Activated CD8-positive, alpha-beta memory T cell treated with anti-CD3 and anti-CD28 coated beads for 1 hour (primary cell): ENCODE data around the gene PRKAG1.
A peak's percentile ranks its signal among the peaks of the same experiment; 100 is the strongest.
"Not testable (repeated sequence)": the region's sequence is repeated elsewhere in the genome, so short reads cannot be mapped to it uniquely, and the experiment has no call there.

ENCODE experiments used
- DNase-seq, 2 donors: peaks; one replicate each; pipeline ENCODE4 v3.0.0-alpha.2; 2020; ENCODE audit warnings: low read depth in 1 of 2; ENCODE audit errors: extremely low read depth in 1 of 2

PRKAG1 gene

DNA sequence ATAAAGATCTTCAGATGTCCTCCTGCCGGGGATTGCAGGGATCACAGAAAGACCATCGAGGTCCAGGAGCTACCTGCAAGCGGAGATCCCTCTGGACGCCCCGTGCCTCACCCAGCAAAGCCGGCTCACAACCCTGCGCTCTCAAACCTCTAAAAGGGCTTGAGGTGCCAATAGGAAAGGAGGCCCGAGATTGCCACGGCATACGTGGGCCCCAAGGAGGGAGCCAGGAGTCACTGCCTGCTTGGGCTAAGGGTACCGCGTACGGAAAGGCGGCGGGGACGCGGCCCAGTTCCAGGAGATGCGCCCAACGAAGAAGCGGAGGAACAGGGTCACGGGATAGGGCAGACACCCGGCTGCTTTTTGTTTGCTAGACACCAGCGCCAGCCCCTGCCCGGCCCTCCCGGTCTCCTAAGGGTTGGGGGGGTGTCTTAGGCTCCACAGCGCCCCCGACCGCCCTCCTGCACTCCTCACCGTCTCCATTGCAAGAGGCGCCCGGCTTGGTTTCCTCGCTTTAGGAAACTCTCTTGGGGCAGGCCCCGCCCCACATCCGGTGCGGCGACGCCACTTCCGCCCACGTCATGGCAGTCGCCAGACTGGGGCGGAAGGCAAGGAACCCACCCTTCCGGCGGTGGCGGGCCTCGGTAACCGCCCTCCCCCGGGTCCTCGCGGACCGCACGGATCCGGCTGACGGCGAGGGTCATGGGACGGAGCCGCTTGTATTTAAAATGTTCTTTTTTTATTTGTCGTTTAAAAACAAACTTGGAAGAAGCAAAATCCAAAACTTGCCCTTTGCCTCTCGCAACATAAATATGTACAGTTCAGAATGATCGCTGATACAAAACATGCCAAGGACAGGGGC lies at the start of gene PRKAG1:
Gene PRKAG1 (minus strand): TSS at position 516 of the 859 bp plus-strand sequence. CDS start 36 bp downstream, at position 480.
- DNase-seq, result peak; percentile 93 to 94

DNA sequence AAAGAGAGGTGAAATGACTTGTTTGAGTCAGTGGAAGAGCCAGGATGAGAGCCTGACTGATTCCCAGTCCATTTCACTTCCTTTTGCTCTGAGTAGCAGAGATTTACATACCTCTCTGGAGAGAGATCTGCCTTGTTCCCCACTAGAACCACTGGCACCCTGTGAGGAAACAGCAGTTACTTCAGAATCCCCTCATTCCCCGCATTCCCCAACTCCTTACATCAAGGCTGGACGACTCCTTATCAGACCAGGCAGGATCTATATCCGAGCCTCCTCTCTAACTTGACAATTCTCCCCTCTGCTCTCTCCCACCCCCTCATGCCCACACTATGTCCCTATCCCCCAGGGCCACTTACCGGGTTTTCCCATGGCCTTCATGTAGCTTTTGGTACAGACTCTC lies 47.5 kb upstream of the PRKAG1 start:
- no peak for DNase-seq

DNA sequence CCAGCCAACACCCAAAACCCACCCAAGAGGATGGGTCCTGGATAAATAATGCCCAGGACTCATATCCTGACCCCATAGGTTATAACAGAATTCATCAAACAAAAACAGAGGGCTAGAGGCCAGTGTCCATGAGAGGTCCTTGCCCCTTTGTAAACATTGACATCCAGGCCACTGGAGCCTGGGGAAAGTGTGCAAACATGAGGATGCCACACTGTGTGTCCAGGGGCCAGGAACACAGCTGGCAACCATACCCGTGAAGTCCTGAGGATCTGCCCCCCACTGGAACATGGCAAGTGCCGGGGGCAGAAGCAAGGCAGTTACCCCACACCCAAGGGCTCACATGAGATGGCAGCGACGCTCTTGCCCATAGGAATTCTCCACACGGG lies 46.2 kb upstream of the PRKAG1 start:
- DNase-seq, result no peak

- not testable (repeated sequence) for DNase-seq
Observed at GRCh38 chr12:49061916-49062315, 43.3 kb upstream of the PRKAG1 start.

DNA sequence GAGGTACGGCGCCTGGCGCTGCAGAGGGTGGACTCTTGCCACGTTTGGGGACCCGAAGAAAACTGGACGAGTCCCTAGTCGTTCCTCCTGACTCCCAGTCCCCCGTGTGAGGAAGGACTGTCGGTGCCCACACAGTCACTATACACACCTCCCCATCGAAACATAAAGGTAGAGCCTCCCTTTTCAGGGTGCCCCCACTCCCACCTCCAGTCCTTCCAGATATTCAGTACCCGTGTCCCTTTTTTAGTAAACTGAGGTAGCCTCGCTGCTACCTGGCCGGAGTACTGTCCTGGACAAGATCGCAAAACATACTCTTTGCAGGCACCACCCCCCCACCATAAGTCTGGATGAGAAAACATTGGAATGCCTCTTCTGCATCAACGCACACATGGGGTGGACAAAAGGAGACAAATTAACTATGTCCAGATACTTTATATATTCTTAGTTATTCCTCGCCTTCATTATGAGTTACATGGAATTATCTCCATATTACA lies 42.6 kb upstream of the PRKAG1 start:
- no peak for DNase-seq

DNA sequence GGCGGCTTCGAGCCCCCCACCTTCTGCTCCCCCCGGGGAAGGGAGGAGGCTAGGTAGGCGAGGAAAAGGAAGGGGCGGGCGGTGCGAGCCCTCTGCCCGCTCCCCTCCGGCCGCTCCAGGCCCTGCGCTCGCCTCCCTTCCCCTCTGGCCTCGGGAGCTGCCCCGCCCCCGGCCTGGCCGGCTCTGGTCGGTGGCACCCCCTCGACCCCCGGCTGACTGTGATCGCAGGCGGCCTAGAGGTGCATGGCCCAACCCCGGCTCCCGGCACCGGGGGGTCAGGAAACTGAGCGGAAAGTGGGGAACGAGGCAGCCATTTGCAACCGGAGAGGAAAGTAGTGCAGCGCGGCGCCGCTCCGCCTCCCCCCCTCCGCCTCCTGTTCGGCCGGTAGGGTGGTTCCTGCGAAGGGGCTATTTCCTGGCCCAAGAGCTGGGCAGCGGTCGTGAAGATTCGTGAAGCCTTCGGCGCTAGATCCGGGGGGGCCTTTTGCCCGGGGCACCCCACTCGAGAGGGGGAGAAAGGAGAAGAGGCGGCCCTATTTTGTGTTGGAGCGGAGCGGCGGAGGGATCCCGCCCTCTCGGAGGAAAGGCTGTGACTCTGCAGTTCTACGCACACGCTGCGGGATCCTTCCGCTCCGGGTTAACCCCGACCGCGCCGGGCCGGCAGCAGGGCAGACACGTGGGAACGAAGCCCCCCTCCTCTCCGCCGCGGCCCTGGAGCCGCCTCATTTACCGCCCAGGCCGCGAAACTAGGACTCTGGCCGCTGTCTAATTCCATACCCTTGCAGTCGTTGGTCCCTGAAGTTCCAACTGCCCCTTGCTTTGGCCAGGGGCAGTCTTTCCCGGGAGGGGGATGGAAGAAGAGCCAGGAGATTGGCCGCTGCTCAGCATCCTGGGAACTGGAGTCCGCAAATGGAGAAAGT lies 41.9 kb upstream of the PRKAG1 start, which contains the start of gene KMT2D:
Gene KMT2D (minus strand): TSS at position 558 of the 920 bp plus-strand sequence. CDS start 5,470 bp downstream, outside the sequence.
- DNase-seq, result peak; percentile 65 to 79

DNA sequence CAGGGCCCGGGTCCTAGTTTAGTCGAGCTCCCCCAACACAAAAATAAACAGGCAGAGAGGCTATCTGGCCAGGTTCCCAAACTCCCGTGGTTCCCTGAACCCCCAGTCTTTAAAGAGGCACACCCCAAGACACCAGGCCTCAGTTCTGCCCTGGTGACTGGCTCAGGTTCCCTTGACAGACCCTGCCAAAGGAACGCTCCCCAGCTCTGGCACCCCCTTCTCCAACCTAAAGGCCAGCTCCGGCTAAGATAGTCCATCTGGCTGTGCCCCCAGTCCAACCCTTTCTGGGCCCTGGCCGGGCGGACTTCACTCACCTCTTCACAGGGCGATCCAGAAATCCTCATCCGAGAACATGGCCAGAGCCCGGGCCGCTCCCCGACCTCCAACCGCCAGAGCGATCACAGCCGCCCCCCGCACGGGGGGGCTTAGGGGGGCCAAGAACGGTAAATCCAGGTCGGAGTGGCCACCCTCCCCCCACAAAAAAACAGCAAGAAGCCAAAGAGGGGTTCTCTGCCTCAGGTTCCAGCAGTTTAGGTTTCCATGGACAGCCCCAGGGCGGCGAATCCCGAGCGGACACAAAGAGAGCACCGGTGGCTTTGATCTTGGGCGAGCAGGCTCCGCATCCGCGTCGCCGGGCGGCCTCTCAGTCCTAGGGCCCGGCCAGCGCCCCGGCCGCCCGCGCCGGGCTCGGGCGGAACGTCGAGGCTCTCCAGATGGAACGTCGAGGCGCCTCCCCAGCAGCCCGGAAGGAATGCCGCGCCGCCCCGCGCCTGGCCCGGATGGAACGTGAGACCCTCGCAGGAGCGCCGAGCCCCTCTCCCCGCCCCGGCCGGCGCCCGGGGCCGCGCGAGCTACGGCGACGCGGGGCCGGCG lies 41.0 kb upstream of the PRKAG1 start:
- peak in 1 of 2 donors; percentile 9 for DNase-seq

- DNase-seq, result no peak
Observed at GRCh38 chr12:49059045-49059298, 40.4 kb upstream of the PRKAG1 start.

GRCh38 chr12:49058366-49059044 lies 39.9 kb upstream of the PRKAG1 start:
- DNase-seq, result no peak

DNA sequence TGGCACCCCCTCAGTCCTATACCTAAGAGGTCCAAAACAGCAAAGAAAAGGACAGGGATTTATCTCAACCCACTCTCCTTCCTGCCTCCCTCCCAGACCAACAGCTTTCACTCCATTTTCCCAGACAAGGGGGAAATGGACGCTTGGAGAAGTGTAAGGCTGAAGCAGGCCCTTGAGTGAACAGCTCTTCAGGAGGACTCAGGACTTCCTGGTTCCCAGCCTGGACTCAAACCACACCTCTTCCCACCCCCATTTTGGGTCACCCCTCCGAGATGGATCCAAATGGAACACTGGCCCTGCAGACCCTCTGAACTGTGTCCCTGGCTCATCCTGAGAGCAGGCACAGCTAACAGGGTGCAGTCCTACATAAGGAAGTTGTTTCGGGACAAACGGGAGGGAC lies 39.3 kb upstream of the PRKAG1 start:
- no peak for DNase-seq

DNA sequence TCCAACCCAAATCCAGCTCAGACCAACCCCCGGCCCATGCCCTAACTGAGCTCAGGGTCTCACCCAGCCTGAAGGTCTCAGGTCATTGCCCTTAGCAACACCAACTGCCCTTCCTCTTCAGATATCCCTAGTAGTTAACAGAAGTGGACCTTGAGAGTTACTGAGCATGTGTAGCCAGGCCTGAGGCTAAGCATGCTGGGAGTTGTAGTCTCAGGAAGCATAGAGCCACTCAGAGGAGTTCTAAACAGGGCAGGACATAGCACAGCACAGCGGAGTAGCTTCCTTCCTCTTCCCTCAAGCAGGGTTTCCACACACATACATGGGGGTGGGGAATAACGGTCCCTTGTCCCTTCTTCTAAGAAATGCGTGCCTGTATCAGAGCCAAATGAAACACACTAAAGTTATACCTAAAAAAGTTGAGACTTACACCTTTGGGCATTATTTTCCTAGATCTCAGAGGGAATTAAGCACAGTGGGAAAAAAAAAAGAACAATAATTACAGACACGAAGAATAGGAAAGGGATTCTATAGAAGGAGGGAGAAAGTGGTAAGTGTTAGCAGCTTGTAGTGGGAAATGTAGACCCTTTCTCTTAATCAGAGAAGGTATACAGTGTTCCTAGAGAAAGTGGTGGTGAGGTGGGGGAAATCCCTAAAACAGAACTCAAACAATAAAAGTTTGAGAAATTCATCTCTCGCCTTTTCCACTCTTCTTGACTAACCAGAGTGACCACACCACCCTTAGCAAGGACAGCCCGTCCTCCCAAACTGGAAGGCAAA lies 37.6 kb upstream of the PRKAG1 start:
- no peak for DNase-seq

GRCh38 chr12:49055092-49055491 lies 36.5 kb upstream of the PRKAG1 start:
- no peak for DNase-seq

DNA sequence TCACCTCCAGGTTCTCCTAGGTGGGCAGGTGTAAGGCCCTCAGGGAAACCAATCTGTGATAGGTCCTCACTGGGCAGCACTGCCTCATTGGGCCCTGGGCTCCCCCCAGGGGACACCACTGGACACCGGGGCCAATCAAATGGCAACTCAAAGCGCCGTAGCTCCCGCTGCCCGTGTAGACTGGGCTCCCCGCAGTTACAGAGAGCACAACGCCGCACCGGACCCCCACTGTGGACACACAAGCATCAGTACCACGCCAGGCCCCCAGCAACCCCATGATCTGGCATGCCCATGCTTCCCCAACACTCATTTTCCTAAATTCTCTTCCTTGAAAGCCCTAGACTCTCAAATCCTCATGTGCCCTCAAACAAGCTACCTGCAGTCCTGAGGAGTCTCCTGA lies 35.9 kb upstream of the PRKAG1 start:
- DNase-seq, result no peak

DNA sequence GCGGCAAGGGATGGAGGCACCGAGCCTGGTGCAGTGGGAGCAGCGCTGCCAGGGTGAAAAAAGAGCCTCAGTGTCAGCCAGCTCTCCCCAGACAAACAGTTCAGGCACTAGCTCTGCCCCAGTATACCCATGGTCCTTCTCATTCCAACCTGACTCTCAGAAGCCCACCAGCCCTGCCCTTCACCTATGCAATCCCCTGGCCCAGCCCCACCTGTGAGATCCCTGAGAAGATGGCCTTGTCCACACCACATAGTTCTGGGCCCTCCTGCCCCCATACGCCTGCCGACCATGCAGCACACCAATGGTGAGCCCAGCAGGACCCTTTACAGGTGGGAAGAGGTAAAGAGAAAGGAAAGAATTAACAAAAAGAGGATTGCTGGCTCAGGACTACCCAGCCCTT lies 35.5 kb upstream of the PRKAG1 start:
- DNase-seq, result no peak

DNA sequence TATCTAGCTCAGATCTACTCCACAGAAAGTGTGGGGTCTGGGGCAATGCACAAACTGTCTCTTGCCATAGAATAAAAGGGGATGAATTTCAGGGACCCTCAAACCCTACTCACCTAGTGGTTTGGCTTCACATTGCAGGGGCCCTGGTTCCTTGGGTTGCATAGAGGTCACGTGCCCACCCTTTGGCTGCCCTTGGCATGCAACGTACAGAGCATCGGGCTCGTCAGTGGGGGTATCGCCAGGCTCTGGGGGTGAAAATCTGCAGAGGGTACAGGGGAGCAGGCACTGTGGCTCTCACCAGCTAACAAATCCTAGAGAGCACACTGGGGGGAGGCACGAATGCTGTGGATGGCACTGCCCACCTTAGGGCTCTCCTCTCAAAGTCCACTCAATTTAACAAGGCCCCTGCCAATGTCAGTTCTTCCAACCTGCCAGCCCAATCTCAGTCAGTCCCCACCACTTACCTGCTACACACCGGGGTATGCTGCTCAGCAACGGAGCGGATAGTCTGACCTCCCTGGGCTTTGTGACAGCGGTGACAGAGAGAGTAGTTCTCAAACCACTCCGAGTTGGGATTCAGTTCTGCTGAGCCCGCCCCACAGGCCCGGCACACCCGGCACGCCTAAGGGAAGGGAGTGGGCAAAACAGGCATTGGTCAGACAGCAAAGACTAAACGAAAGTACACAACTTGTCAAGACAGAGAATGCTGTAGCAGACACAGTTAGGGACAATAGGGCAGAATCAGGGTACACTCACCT lies 34.1 kb upstream of the PRKAG1 start:
- DNase-seq, result no peak

GRCh38 chr12:49051777-49052438 lies 33.3 kb upstream of the PRKAG1 start:
- DNase-seq, result no peak

- no peak for DNase-seq
Observed at GRCh38 chr12:49051373-49051764, 32.8 kb upstream of the PRKAG1 start.
